Keratinocyte (primary cell): ENCODE measurements around the gene UBE2D2. TPM values are rescaled to one million over a fixed set of nuclear protein-coding genes. Genes with fewer than 3 reads are reported as not detected.

ENCODE experiments used
- DNase-seq: peaks from one replicate; pipeline ENCODE4 v3.0.0-alpha.2; 2011; ENCODE audit warnings: low read depth, missing footprints, low spot score
- FAIRE-seq: peaks from 2 replicates; lab custom pipeline; 2011; peaks lifted over from hg19 to GRCh38; lab: Jason Lieb, UNC
- H2AFZ ChIP-seq: 2 replicates; pipeline ENCODE4 v1.6.0; 2012; ENCODE audit warnings: low read length, control low read depth, inconsistent platforms; ENCODE audit not compliant: control insufficient read depth
- H3K27ac ChIP-seq: 2 replicates; pipeline ENCODE4 v1.5.1; 2011; ENCODE audit warnings: low read length; ENCODE audit not compliant: control insufficient read depth, insufficient read depth
- H3K27me3 ChIP-seq: 3 replicates; pipeline ENCODE4 v1.6.0; 2011; ENCODE audit warnings: low read length; ENCODE audit not compliant: control insufficient read depth, insufficient read depth; ENCODE audit errors: extremely low read depth
- H3K36me3 ChIP-seq, 2 experiments: 2 replicates in 1 of 2; 3 replicates in 1 of 2; pipeline ENCODE4 v1.5.1; 2011; ENCODE audit warnings: low read length in 2 of 2, mild to moderate bottlenecking in 1 of 2; ENCODE audit not compliant: control insufficient read depth in 2 of 2, insufficient read depth in 2 of 2; ENCODE audit errors: extremely low read depth in 1 of 2
- H3K4me1 ChIP-seq: 3 replicates; pipeline ENCODE4 v1.5.1; 2011; ENCODE audit warnings: low read length; ENCODE audit not compliant: control insufficient read depth, insufficient read depth; ENCODE audit errors: extremely low read depth
- H3K4me2 ChIP-seq: 3 replicates; pipeline ENCODE4 v1.6.0; 2011; ENCODE audit warnings: low read depth, low read length; ENCODE audit not compliant: control insufficient read depth, insufficient read depth; ENCODE audit errors: extremely low read depth
- H3K4me3 ChIP-seq, 3 experiments: fragments of 200-600 bp in 1 of 3; sonication (generic) in 1 of 3; 2 replicates in 2 of 3; 3 replicates in 1 of 3; pipeline ENCODE4 v1.5.1; 2011 to 2016; ENCODE audit warnings: low read length in 3 of 3, mild to moderate bottlenecking in 3 of 3, control low read depth in 2 of 3, inconsistent platforms in 1 of 3, low read depth in 1 of 3, mixed read lengths in 1 of 3, mixed run types in 1 of 3, moderate library complexity in 1 of 3; ENCODE audit not compliant: control insufficient read depth in 2 of 3, insufficient read depth in 2 of 3; ENCODE audit errors: extremely low read depth in 1 of 3
- H3K79me2 ChIP-seq: 2 replicates; pipeline ENCODE4 v1.6.0; 2012; ENCODE audit warnings: low read length; ENCODE audit not compliant: control insufficient read depth, insufficient read depth
- H3K9ac ChIP-seq: 3 replicates; pipeline ENCODE4 v1.6.0; 2011; ENCODE audit warnings: low read length; ENCODE audit not compliant: control insufficient read depth, insufficient read depth; ENCODE audit errors: extremely low read depth
- H3K9me1 ChIP-seq: 3 replicates; pipeline ENCODE4 v1.6.0; 2011; ENCODE audit warnings: low read length; ENCODE audit not compliant: control insufficient read depth, insufficient read depth; ENCODE audit errors: extremely low read depth
- H3K9me3 ChIP-seq: 2 replicates; pipeline ENCODE4 v1.5.1; 2012; ENCODE audit warnings: low read depth, low read length; ENCODE audit not compliant: control insufficient read depth
- H4K20me1 ChIP-seq: 3 replicates; pipeline ENCODE4 v1.6.0; 2011; ENCODE audit warnings: low read length; ENCODE audit not compliant: control insufficient read depth, insufficient read depth; ENCODE audit errors: extremely low read depth
- EZH2 ChIP-seq: IDR thresholded peaks from one replicate; pipeline ENCODE4 v1.6.1; 2012; ENCODE audit warnings: inconsistent platforms, mild to moderate bottlenecking, low read length, moderate library complexity
- dilution Hi-C: fragments of 300-500 bp; cut with MboI; formaldehyde crosslinking; loops from one replicate; pipeline ENCODE4 v1.7.0; 2020; ENCODE audit warnings: low sequenced_read_pairs; ENCODE audit not compliant: extremely low pct_ligation_motif_present
- polyA plus RNA-seq, 5 experiments: library from polyadenylated mRNA; depleted of rRNA in 3 of 5; stranded (reverse) in 3 of 5; stranded (forward) in 1 of 5; unstranded in 1 of 5; fragments of >200 nt; gene quantifications; 1 replicate in 1 of 5; 2 replicates in 3 of 5; 3 replicates in 1 of 5; pipeline versions ENCODE4 v1.2.1 to v1.2.3, GENCODE V29; 2011 to 2012; ENCODE audit warnings: missing spikeins in 2 of 5, low read depth in 1 of 5, low replicate concordance in 1 of 5
- small RNA-seq, 3 experiments: library from RNA; depleted of rRNA; stranded (forward); fragments of <200 nt; gene quantifications; one replicate each; pipeline ENCODE3, GENCODE V24; 2012; ENCODE audit warnings: low read depth in 3 of 3, low replicate concordance in 1 of 3; ENCODE audit not compliant: insufficient read length in 3 of 3
- TF ChIP-seq, protein P1 (sequence below), 3 experiments: IDR thresholded peaks in 1 of 3; conservative IDR thresholded peaks in 1 of 3; optimal IDR thresholded peaks in 1 of 3; 2 replicates in 2 of 3; 3 replicates in 1 of 3; pipeline versions ENCODE3 to v1.5.1; 2011; ENCODE audit warnings: low read length in 3 of 3, mild to moderate bottlenecking in 3 of 3, moderate library complexity in 2 of 3, control low read depth in 1 of 3, inconsistent platforms in 1 of 3; ENCODE audit not compliant: insufficient read depth in 2 of 3; ENCODE audit errors: extremely low read depth in 1 of 3

UBE2D2 gene
- polyA plus RNA-seq, 1 donor (not counting 4 experiments of a cell fraction or from before 2014, with no cell fraction given) = 127 TPM

- Histone ChIP-seq H3K79me2 (no peaks in the 10 kb centered on the region), H3K27ac (no peak overlapping the region), H4K20me1 (no peaks in the 10 kb centered on the region), H2AFZ (no peak overlapping the region), H3K4me1 (no peaks in the 10 kb centered on the region), H3K9ac (no peak overlapping the region), H3K9me3 (no peaks in the 10 kb centered on the region), H3K4me3 (no peak overlapping the region), H3K36me3 (no peaks in the 10 kb centered on the region), H3K4me2 (no peak overlapping the region), H3K9me1 (no peaks in the 10 kb centered on the region), H3K27me3 (peaks cover 17% of the 10 kb centered on the region)
- DNase-seq (no peak), FAIRE-seq (no peak)
- no peak for TF ChIP-seq EZH2
- TF ChIP-seq, protein P1, sequence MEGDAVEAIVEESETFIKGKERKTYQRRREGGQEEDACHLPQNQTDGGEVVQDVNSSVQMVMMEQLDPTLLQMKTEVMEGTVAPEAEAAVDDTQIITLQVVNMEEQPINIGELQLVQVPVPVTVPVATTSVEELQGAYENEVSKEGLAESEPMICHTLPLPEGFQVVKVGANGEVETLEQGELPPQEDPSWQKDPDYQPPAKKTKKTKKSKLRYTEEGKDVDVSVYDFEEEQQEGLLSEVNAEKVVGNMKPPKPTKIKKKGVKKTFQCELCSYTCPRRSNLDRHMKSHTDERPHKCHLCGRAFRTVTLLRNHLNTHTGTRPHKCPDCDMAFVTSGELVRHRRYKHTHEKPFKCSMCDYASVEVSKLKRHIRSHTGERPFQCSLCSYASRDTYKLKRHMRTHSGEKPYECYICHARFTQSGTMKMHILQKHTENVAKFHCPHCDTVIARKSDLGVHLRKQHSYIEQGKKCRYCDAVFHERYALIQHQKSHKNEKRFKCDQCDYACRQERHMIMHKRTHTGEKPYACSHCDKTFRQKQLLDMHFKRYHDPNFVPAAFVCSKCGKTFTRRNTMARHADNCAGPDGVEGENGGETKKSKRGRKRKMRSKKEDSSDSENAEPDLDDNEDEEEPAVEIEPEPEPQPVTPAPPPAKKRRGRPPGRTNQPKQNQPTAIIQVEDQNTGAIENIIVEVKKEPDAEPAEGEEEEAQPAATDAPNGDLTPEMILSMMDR (optimal IDR thresholded peaks at IDR 0.05 in 1 of 3, IDR thresholded peaks at IDR 0.05 in 1 of 3, conservative IDR thresholded peaks at IDR 0.05 in 1 of 3; ENCODE audit: extremely low read depth in 1 of 3, insufficient read depth in 2 of 3, low read length in 3 of 3) = no peak
- dilution Hi-C loops = no loop called here
These were observed 116.0 kb downstream of the UBE2D2 start for GRCh38 chr5:139676951-139677735.

Small RNA genes lying within 50 kb of the gene (small RNA-seq; reads per million reads assigned to genes)
- gene RF00019 = 0 reads per million in 3 experiments

Other genes with a start within 250 kb of the UBE2D2 start
- gene PAIP2, start 219.5 kb upstream of the UBE2D2 start, polyA plus RNA-seq = 31.0 to 65.6 TPM (median 43.8 TPM) in 3 replicates
- 0.03 TPM in 1 of 3 replicates, not detected in the others for gene SLC23A1, start 178.0 kb upstream of the UBE2D2 start, polyA plus RNA-seq
- 0.13 to 0.27 TPM in 2 of 3 replicates, not detected in the other for gene MZB1, start 171.4 kb upstream of the UBE2D2 start, polyA plus RNA-seq
- 0.22 to 0.32 TPM (median 0.26 TPM) in 3 replicates for gene PROB1, start 166.2 kb upstream of the UBE2D2 start, polyA plus RNA-seq
- gene SPATA24, start 157.2 kb upstream of the UBE2D2 start, polyA plus RNA-seq = 2.7 to 4.9 TPM (median 4.0 TPM) in 3 replicates
- 3.0 to 6.6 TPM (median 3.6 TPM) in 3 replicates for gene DNAJC18, start 121.8 kb upstream of the UBE2D2 start, polyA plus RNA-seq
- not detected in 3 replicates for gene ECSCR, start 98.6 kb upstream of the UBE2D2 start, polyA plus RNA-seq
- not detected in 3 replicates for gene SMIM33, start 90.3 kb upstream of the UBE2D2 start, polyA plus RNA-seq
- 25.2 to 38.1 TPM (median 26.0 TPM) in 3 replicates for gene STING1, start 78.6 kb upstream of the UBE2D2 start, polyA plus RNA-seq
- gene CXXC5, start 87.0 kb downstream of the UBE2D2 start, polyA plus RNA-seq = 0.59 to 1.7 TPM (median 1.0 TPM) in 3 replicates
- gene PSD2, start 234.5 kb downstream of the UBE2D2 start, polyA plus RNA-seq = not detected in 3 replicates